ENCODE measurements around the gene SLC24A3.

The SLC24A3 gene

GRCh38 chr20:19426356-19426755 is 213.9 kb downstream of the SLC24A3 start:
- no peak for DNase-seq (ENCODE audit: low read depth in 2 of 2)

GRCh38 chr20:19427480-19427879 is 215.0 kb downstream of the SLC24A3 start:
- no peak for DNase-seq (ENCODE audit: low read depth in 2 of 2)

DNA sequence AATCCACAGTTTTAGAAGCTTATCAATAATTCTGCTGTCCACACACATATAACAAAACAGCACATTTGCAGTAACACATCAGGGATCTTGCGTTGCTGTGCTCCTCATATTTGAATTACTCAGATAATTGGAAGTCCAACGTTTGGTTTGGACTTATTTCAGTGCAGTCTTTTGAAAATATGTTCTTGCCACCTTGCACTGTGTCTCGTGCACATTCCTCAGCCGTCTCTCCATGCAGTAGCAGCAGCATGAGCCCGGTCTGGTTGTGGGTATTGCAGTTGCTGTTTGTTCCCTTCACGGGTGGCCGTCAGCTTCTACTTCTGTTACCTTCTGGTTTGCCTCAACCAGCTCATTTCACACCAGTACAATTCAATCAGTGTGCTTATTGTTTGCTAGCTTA is 215.5 kb downstream of the SLC24A3 start:
- no peak for DNase-seq (ENCODE audit: low read depth in 2 of 2)

- no peak for DNase-seq (ENCODE audit: low read depth in 2 of 2)
Measured at GRCh38 chr20:19428324-19428723, 215.9 kb downstream of the SLC24A3 start.

GRCh38 chr20:19429538-19429937 is 217.1 kb downstream of the SLC24A3 start:
- no peak for DNase-seq (ENCODE audit: low read depth in 2 of 2)

DNA sequence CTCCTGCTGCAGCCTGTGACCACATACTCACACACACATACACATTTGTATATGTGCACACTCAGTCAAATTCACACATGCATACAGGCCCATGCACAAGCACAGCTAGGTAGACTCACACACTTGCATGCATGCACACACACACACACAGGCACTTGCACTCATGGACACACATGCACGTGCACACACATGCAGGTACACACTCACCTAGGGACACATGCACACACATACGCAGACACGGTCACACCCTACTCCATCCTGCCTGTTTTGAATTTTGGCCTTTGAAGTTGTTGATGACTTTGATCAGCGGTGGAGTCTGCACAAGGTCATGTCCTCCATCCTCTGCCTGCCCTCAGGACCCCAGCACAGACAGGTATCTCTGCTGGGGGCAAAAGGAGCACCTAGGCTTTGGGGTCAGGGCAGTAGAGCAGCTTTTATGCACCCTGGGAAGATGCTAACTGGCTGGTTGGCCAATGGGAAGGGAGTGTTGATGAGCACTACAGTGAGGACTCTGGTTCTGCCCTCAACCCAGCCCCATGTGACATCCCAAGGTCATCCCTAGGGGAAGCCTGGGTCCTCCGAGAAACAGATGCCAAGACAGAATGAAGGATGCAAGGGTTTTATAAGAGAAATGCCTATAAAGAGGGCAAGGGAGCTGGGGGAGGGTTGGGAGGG is 218.3 kb downstream of the SLC24A3 start:
- no peak for DNase-seq (ENCODE audit: low read depth in 2 of 2)

GRCh38 chr20:19431316-19431700 is 218.9 kb downstream of the SLC24A3 start:
- DNase-seq (ENCODE audit: low read depth in 2 of 2): no peak

GRCh38 chr20:19431906-19432305 is 219.5 kb downstream of the SLC24A3 start:
- no peak for DNase-seq (ENCODE audit: low read depth in 2 of 2)

- DNase-seq (ENCODE audit: low read depth in 2 of 2): no peak
Measured at GRCh38 chr20:19433371-19434350, 221.2 kb downstream of the SLC24A3 start.

DNA sequence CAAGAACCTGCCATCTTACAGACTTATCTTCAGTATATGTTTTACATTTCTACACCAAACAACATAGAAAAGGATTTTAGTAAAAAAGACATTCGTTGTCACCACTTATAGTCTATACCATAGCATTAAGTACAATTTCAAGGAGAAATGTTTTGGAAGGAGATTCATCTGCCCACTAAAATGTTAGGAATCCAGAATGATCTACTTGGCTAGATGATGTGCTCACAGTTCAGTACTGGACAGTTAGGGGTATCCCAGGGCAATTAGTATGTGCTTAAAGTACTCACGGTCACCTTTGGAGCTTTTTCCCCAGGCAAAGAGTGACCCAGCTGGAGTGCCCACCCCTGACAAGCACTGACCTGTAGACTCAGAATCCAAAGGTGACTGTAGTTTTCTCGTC is 222.9 kb downstream of the SLC24A3 start:
- DNase-seq (ENCODE audit: low read depth in 2 of 2): no peak

DNA sequence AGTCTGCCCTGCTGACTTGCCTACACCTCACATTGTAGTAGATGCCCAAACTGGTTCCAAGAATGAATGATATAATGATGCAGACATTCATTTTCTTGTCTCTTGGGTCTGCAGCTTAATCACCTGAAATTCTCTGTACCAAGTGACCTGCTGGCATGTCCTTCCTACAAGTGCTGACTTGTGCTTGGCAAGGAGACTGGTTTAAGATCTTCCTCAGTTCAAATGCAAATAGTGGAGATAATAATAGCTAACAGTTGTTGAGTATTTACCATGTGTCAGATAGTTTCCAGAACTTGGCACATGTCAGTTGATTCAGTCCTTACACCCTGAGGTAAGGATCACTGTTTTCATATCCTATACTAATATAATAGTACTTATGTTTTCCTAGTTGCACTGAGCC is 223.4 kb downstream of the SLC24A3 start:
- DNase-seq (ENCODE audit: low read depth in 2 of 2): no peak

GRCh38 chr20:19438488-19438887 is 226.0 kb downstream of the SLC24A3 start:
- no peak for DNase-seq (ENCODE audit: low read depth in 2 of 2)

- no peak for DNase-seq (ENCODE audit: low read depth in 2 of 2)
Measured at GRCh38 chr20:19440660-19441527, 228.5 kb downstream of the SLC24A3 start.

DNA sequence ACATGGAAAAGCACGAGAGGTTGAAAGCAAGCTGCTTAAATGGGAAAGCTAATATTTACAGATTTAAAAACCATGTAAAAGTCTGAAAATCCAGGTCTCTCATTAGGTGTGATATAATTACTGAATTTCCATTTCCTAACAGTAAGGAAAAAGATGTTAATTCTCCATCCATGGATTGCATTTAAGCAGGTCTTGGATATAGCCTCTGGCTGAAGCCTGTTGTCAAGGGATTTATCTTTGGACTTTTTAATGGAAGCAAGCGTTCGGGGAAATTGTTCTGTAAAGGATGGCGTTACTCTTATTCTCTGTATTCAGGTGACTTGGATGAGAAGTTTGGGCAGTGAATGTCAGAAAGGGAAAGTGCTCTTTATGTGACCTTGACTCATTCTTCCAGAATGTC is 233.8 kb downstream of the SLC24A3 start:
- DNase-seq (ENCODE audit: low read depth in 2 of 2): no peak

DNA sequence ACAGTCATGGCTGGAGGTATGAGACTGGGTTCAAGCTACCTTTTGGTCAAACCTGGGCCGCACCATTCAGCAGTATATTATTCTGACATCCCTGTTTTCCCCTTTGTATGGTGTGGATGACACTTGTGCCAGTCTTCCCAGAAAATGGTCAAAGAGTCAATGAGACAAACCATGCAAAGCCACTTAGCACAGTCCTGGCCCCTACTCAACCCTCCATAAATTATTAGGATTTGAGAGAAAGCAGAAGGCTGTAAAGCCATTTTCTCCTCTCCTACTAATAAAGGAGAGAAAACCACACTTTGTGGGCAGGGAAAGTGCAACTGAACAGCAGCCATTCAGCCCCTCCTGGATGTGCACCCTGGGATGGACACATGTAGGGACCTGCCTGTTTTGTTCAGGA is 236.2 kb downstream of the SLC24A3 start:
- no peak for DNase-seq (ENCODE audit: low read depth in 2 of 2)

- no peak for DNase-seq (ENCODE audit: low read depth in 2 of 2)
Measured at GRCh38 chr20:19449051-19449450, 236.6 kb downstream of the SLC24A3 start.

GRCh38 chr20:19451231-19451922 is 238.9 kb downstream of the SLC24A3 start:
- DNase-seq (ENCODE audit: low read depth in 2 of 2): no peak

DNA sequence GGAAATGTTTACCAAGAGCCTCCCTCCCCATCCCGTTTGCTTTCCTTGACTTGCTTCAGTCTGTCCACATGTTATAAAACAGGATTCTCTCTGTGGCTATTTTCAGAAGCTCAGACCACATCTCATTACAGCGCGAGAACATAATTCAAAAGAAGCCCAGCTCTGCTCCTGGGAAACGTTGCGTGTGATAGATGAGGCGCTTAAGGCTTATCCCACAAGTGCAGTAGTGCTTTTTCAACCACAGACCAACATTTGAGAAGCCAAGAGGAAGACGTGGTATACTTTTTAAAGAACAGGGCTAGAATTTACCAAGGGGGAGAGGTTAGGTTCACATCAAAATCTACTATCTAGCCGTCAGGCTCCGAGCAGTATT is 239.5 kb downstream of the SLC24A3 start:
- DNase-seq (ENCODE audit: low read depth in 2 of 2): no peak

- DNase-seq (ENCODE audit: low read depth in 2 of 2): no peak
Measured at GRCh38 chr20:19453410-19453809, 241.0 kb downstream of the SLC24A3 start.

- no peak for DNase-seq (ENCODE audit: low read depth in 2 of 2)
Measured at GRCh38 chr20:19453862-19454261, 241.4 kb downstream of the SLC24A3 start.

DNA sequence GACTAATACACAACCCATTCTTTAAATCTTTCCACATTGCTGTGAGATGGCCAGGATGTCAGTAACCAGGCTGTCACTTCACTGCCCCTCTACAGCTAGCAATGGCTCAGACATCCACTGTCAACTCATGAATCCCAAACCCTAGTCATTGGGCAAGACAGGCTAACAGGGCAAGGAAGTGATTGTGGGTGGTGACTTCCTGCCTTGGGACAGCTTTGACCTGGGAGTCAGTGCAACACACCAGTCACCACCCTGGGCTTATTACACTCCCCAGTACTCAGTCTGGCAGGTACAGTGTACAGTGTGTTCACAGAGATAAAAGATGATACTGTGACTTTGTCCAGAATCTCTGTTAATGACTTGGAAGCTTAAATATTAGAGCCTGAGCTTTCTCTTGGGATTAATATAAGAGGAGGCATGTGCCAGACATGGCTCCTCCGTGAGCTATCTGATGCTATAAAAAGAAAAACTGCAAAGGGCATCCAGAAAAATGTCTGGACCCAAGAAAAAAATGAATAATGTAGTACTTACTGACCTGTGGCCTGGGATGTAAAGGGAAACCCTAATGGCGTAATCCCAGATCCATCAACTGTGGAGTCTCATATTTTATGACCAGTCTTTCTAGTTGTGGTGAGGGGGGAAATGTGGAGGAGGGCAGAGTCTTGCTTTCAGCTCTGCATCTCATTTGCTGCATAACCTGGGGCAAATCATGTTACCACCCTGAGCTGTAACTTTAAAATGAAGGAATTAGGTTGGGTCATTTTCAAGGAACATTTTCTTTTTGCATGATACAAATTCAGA is 244.4 kb downstream of the SLC24A3 start:
- no peak for DNase-seq (ENCODE audit: low read depth in 2 of 2)
